PC-3 (cell line): Measurements from ENCODE around the gene STK16. TPM values are rescaled to one million over a fixed set of nuclear protein-coding genes. Genes with fewer than 3 reads are reported as not detected.

ENCODE experiments used
- ATAC-seq: fragments of 200-7000 bp; cut with Tn5 transposase; 2 replicates; pipeline ENCODE4 v1.9.1; 2020; ENCODE audit warnings: mild to moderate bottlenecking, moderate library complexity
- BruUV-seq: library from RNA; stranded (reverse); fragments of 400-500 nt; replicated peaks from 2 replicates; lab custom pipeline; 2021; lab: Mats Ljungman, UMichigan
- CTCF ChIA-PET: fragments of 300-600 bp; sonication (Branson Sonifier 250); formaldehyde crosslinking; loops from one replicate; lab custom pipeline; 2022; ENCODE audit warnings: antibody characterized with exemption; lab: Charles Lee
- POLR2A ChIA-PET: fragments of 300-600 bp; sonication (Branson Sonifier 250); formaldehyde crosslinking; loops from one replicate; lab custom pipeline; 2022; ENCODE audit warnings: antibody characterized with exemption; ENCODE audit not compliant: unreplicated experiment; lab: Charles Lee
- DNase-seq: peaks from one replicate; pipeline ENCODE4 v3.0.0-alpha.2; 2015
- H2AFZ ChIP-seq: fragments of 300-600 bp; sonication (generic); 2 replicates; pipeline ENCODE4 v1.6.0; 2016; ENCODE audit warnings: antibody characterized with exemption, low read length
- H3F3A ChIP-seq: fragments of 300-600 bp; sonication (generic); one replicate; pipeline ENCODE4 v1.6.0; 2017; ENCODE audit warnings: antibody characterized with exemption, low read length, control low read depth, mild to moderate bottlenecking; ENCODE audit not compliant: unreplicated experiment
- H3K27ac ChIP-seq: fragments of 300-600 bp; sonication (generic); 2 replicates; pipeline ENCODE4 v1.5.1; 2016; ENCODE audit warnings: mild to moderate bottlenecking, low read length
- H3K27me3 ChIP-seq: fragments of 300-600 bp; sonication (generic); 2 replicates; pipeline ENCODE4 v1.6.1; 2016; ENCODE audit warnings: low read length, mixed read lengths
- H3K36me3 ChIP-seq: fragments of 300-600 bp; sonication (generic); 2 replicates; pipeline ENCODE4 v1.6.1; 2016; ENCODE audit warnings: low read depth, mixed run types, low read length, mixed read lengths
- H3K4me1 ChIP-seq: fragments of 300-600 bp; sonication (generic); 2 replicates; pipeline ENCODE4 v1.5.1; 2016; ENCODE audit warnings: low read length; ENCODE audit not compliant: insufficient read depth
- H3K4me2 ChIP-seq: fragments of 300-600 bp; sonication (generic); 2 replicates; pipeline ENCODE4 v1.6.0; 2016; ENCODE audit warnings: low read length
- H3K4me3 ChIP-seq: fragments of 300-600 bp; sonication (generic); 2 replicates; pipeline ENCODE4 v1.5.1; 2016; ENCODE audit warnings: mild to moderate bottlenecking, low read length, mixed read lengths
- H3K79me2 ChIP-seq: fragments of 300-600 bp; sonication (generic); 2 replicates; pipeline ENCODE4 v1.6.1; 2017; ENCODE audit warnings: low read length, mixed read lengths
- H3K9ac ChIP-seq: fragments of 300-600 bp; sonication (generic); 2 replicates; pipeline ENCODE4 v1.6.0; 2016; ENCODE audit warnings: mild to moderate bottlenecking, low read length
- H3K9me2 ChIP-seq: fragments of 300-600 bp; sonication (generic); replicated peaks from 2 replicates; pipeline ENCODE4 v1.6.1; 2016; ENCODE audit warnings: mixed run types, low read length, mixed read lengths
- H3K9me3 ChIP-seq: fragments of 300-600 bp; sonication (generic); 2 replicates; pipeline ENCODE4 v1.6.1; 2016; ENCODE audit warnings: low read length, mixed read lengths
- H4K20me1 ChIP-seq: fragments of 300-600 bp; sonication (generic); 2 replicates; pipeline ENCODE4 v1.6.1; 2016; ENCODE audit warnings: low read length, mixed read lengths
- CTCF ChIP-seq: fragments of 300-600 bp; sonication (generic); conservative IDR thresholded peaks from 2 replicates; pipeline ENCODE4 v1.5.1; 2017; ENCODE audit warnings: antibody characterized with exemption, low read depth, mild to moderate bottlenecking, low read length
- EZH2 ChIP-seq: fragments of 300-600 bp; sonication (generic); IDR thresholded peaks from one replicate; pipeline ENCODE4 v1.6.1; 2017; ENCODE audit warnings: antibody characterized with exemption, mild to moderate bottlenecking, low read length; ENCODE audit not compliant: unreplicated experiment
- EZH2phosphoT487 ChIP-seq: fragments of 300-600 bp; sonication (generic); IDR thresholded peaks from 2 replicates; pipeline ENCODE4 v1.6.1; 2018; ENCODE audit warnings: mild to moderate bottlenecking, antibody characterized with exemption, low read length, borderline replicate concordance
- intact Hi-C: fragments of 100-400 bp; cut with micrococcal nuclease; formaldehyde crosslinking; loops from 2 replicates; pipeline ENCODE4 v1.9.0; 2023
- total RNA-seq: library from RNA; depleted of rRNA; stranded (reverse); fragments of >200 nt; gene quantifications from 2 replicates; pipeline ENCODE4 v1.2.3, GENCODE V29; 2014

Gene STK16
- total RNA-seq, 1 experiment from 2014 or later, result 16.3 TPM

- no peak overlapping the region for H3K9ac ChIP-seq
- CTCF ChIA-PET, result interaction anchor here (0.6 kb wide), 1 partner anchor 179 kb away, joined by 3 read pairs; no protein-coding TSS in a partner anchor
- H3K4me3 ChIP-seq, result no peak overlapping the region
- peaks cover 5% of the 10 kb centered on the region for H3F3A ChIP-seq
- no peak for TF ChIP-seq EZH2phosphoT487
- no peak for TF ChIP-seq CTCF
- no peak for TF ChIP-seq EZH2
- no peaks in the 10 kb centered on the region for H3K9me3 ChIP-seq
- DNase-seq (no peak), ATAC-seq (no peak)
- H4K20me1 ChIP-seq, result no peaks in the 10 kb centered on the region
- H3K9me2 ChIP-seq, result no peaks in the 10 kb centered on the region
- H3K27me3 ChIP-seq, result no peaks in the 10 kb centered on the region
- BruUV-seq, result no TSS peak
- H2AFZ ChIP-seq, result no peak overlapping the region
- peaks cover 59% of the 10 kb centered on the region for H3K4me1 ChIP-seq
- POLR2A ChIA-PET, result interaction anchor here (0.6 kb wide), 1 partner anchor 546 kb away, joined by 3 read pairs; no protein-coding TSS in a partner anchor
- peaks cover 14% of the 10 kb centered on the region for H3K36me3 ChIP-seq
- intact Hi-C loops, result no loop called here
- peaks cover 44% of the 10 kb centered on the region for H3K79me2 ChIP-seq
- H3K4me2 ChIP-seq, result peak overlapping the region; percentile 90
- no peak overlapping the region for H3K27ac ChIP-seq
These were observed 6.4 kb downstream of the STK16 start for GRCh38 chr2:219251656-219252055.

GRCh38 chr2:219252084-219252483, 6.8 kb downstream of the STK16 start:
- H3K4me2 ChIP-seq, result peak overlapping the region; percentile 90
- POLR2A ChIA-PET, result interaction anchor here (0.5 kb wide), 1 partner anchor 136 kb away, joined by 3 read pairs; no protein-coding TSS in a partner anchor

More at GRCh38 chr2:219252084-219252483, 6.8 kb downstream of the STK16 start:
- H4K20me1 ChIP-seq, result no peaks in the 10 kb centered on the region
- H3K9me3 ChIP-seq, result no peaks in the 10 kb centered on the region
- H3K4me1 ChIP-seq, result peaks cover 57% of the 10 kb centered on the region
- no peak overlapping the region for H3K9ac ChIP-seq
- CTCF ChIA-PET, result no interaction called here
- peaks cover 40% of the 10 kb centered on the region for H3K79me2 ChIP-seq
- H3K4me3 ChIP-seq, result peak overlapping the region; percentile 74
- no peak for TF ChIP-seq EZH2phosphoT487
- no peak for TF ChIP-seq EZH2
- TF ChIP-seq CTCF, result no peak
- H3F3A ChIP-seq, result peaks cover 5% of the 10 kb centered on the region
- no TSS peak for BruUV-seq
- H3K9me2 ChIP-seq, result no peaks in the 10 kb centered on the region
- H3K36me3 ChIP-seq, result peaks cover 14% of the 10 kb centered on the region
- DNase-seq (peak; percentile 47), ATAC-seq (no peak)
- no peak overlapping the region for H2AFZ ChIP-seq
- intact Hi-C loops, result no loop called here
- no peaks in the 10 kb centered on the region for H3K27me3 ChIP-seq
- H3K27ac ChIP-seq, result no peak overlapping the region
